Activated T-cell treated with anti-CD3 and anti-CD28 coated beads, Interleukin-2, amount 50 U/mL, for 72 hours (primary cell): ENCODE results near the gene NPNT. TPM values are rescaled to one million over a fixed set of nuclear protein-coding genes. Genes with fewer than 3 reads are reported as not detected.

Experiments used
- ATAC-seq, 2 donors: fragments of 150-1000 bp; cut with Tn5 transposase; replicated peaks in 1 of 2; 2 replicates each; pipeline ENCODE4 v1.10.0; 2021; ENCODE audit warnings: moderate library complexity in 2 of 2, mild to moderate bottlenecking in 1 of 2
- DNase-seq, 2 donors: peaks; one replicate each; pipeline ENCODE4 v3.0.0; 2021 to 2022; ENCODE audit warnings: mixed read lengths in 1 of 2
- H3K27ac Mint-ChIP-seq: one replicate; pipeline ENCODE4 v1.8.0; 2022; ENCODE audit warnings: mild to moderate bottlenecking, moderate library complexity, mixed read lengths
- H3K27me3 Mint-ChIP-seq: one replicate; pipeline ENCODE4 v1.8.0; 2022; ENCODE audit warnings: low read depth, mixed read lengths
- H3K36me3 Mint-ChIP-seq, 2 donors: one replicate each; pipeline ENCODE4 v1.8.0; 2022; ENCODE audit warnings: mixed read lengths in 2 of 2, mild to moderate bottlenecking in 1 of 2; ENCODE audit not compliant: insufficient read depth in 2 of 2
- H3K4me1 Mint-ChIP-seq: one replicate; pipeline ENCODE4 v1.8.0; 2022; ENCODE audit warnings: low read depth, mixed read lengths
- H3K4me3 Mint-ChIP-seq, 2 donors: one replicate each; pipeline ENCODE4 v1.8.0; 2022; ENCODE audit warnings: mild to moderate bottlenecking in 2 of 2, mixed read lengths in 2 of 2, moderate library complexity in 2 of 2
- H3K9me3 Mint-ChIP-seq, 2 donors: one replicate each; pipeline ENCODE4 v1.8.0; 2022; ENCODE audit warnings: mixed read lengths in 2 of 2
- total RNA-seq, 2 donors: library from RNA; stranded (reverse); gene quantifications; one replicate each; pipeline ENCODE4 v1.2.3, GENCODE V29; 2022

NPNT gene
- total RNA-seq, 2 donors from 2014 or later = 0.51 TPM; not detected in 1

GRCh38 chr4:105930698-105931097 lies 35.4 kb downstream of the NPNT start:
- Mint-ChIP-seq H3K9me3 (no peaks in the 10 kb centered on the region), H3K4me3 (no peak overlapping the region), H3K36me3 (no peaks in the 10 kb centered on the region), H3K27me3 (no peaks in the 10 kb centered on the region), H3K27ac (no peak overlapping the region), H3K4me1 (no peaks in the 10 kb centered on the region)
- no peak for ATAC-seq
- DNase-seq = no peak

- Mint-ChIP-seq H3K4me3 (no peak overlapping the region), H3K27ac (no peak overlapping the region), H3K36me3 (no peaks in the 10 kb centered on the region), H3K9me3 (no peaks in the 10 kb centered on the region), H3K27me3 (peaks cover 2% of the 10 kb centered on the region), H3K4me1 (no peaks in the 10 kb centered on the region)
- no peak for ATAC-seq
- no peak for DNase-seq
These were observed 37.8 kb downstream of the NPNT start for GRCh38 chr4:105933083-105933482.

- Mint-ChIP-seq H3K4me3 (no peak overlapping the region), H3K9me3 (no peaks in the 10 kb centered on the region), H3K4me1 (no peaks in the 10 kb centered on the region), H3K27ac (no peak overlapping the region), H3K36me3 (no peaks in the 10 kb centered on the region), H3K27me3 (peaks cover 6% of the 10 kb centered on the region)
- DNase-seq = no peak
- no peak for ATAC-seq
These were observed 39.1 kb downstream of the NPNT start for GRCh38 chr4:105934386-105934785.

GRCh38 chr4:105936901-105937300 lies 41.6 kb downstream of the NPNT start:
- H3K36me3 Mint-ChIP-seq = no peaks in the 10 kb centered on the region
- no peaks in the 10 kb centered on the region for H3K4me1 Mint-ChIP-seq
- no peak for ATAC-seq
- H3K9me3 Mint-ChIP-seq = no peaks in the 10 kb centered on the region
- no peak overlapping the region for H3K27ac Mint-ChIP-seq
- H3K4me3 Mint-ChIP-seq = no peak overlapping the region
- DNase-seq = no peak
- H3K27me3 Mint-ChIP-seq = peaks cover 6% of the 10 kb centered on the region

GRCh38 chr4:105937759-105938158 lies 42.5 kb downstream of the NPNT start:
- H3K36me3 Mint-ChIP-seq = no peaks in the 10 kb centered on the region
- no peak for ATAC-seq
- H3K4me3 Mint-ChIP-seq = no peak overlapping the region
- no peaks in the 10 kb centered on the region for H3K4me1 Mint-ChIP-seq
- no peak for DNase-seq
- H3K27ac Mint-ChIP-seq = no peak overlapping the region
- no peaks in the 10 kb centered on the region for H3K9me3 Mint-ChIP-seq
- H3K27me3 Mint-ChIP-seq = peaks cover 6% of the 10 kb centered on the region

GRCh38 chr4:105943234-105943633 lies 48.0 kb downstream of the NPNT start:
- Mint-ChIP-seq H3K27ac (no peak overlapping the region), H3K4me1 (no peaks in the 10 kb centered on the region), H3K9me3 (no peaks in the 10 kb centered on the region), H3K36me3 (peaks cover 0 to 3% of the 10 kb centered on the region in 2 donors), H3K27me3 (peaks cover 2% of the 10 kb centered on the region), H3K4me3 (no peak overlapping the region)
- ATAC-seq = no peak
- no peak for DNase-seq

GRCh38 chr4:105944540-105944939 lies 49.3 kb downstream of the NPNT start:
- H3K4me3 Mint-ChIP-seq = no peak overlapping the region
- no peaks in the 10 kb centered on the region for H3K4me1 Mint-ChIP-seq
- H3K36me3 Mint-ChIP-seq = peaks cover 0 to 3% of the 10 kb centered on the region in 2 donors
- no peaks in the 10 kb centered on the region for H3K27me3 Mint-ChIP-seq
- DNase-seq = no peak
- H3K9me3 Mint-ChIP-seq = no peaks in the 10 kb centered on the region
- no peak overlapping the region for H3K27ac Mint-ChIP-seq
- ATAC-seq = no peak

- ATAC-seq = no peak
- Mint-ChIP-seq H3K9me3 (no peaks in the 10 kb centered on the region), H3K27ac (no peak overlapping the region), H3K36me3 (peaks cover 0 to 3% of the 10 kb centered on the region in 2 donors), H3K4me1 (no peaks in the 10 kb centered on the region), H3K27me3 (no peaks in the 10 kb centered on the region), H3K4me3 (no peak overlapping the region)
- DNase-seq = no peak
These were observed 51.5 kb downstream of the NPNT start for GRCh38 chr4:105946771-105947170.

- Mint-ChIP-seq H3K4me1 (no peaks in the 10 kb centered on the region), H3K4me3 (no peak overlapping the region), H3K36me3 (peaks cover 0 to 3% of the 10 kb centered on the region in 2 donors), H3K27ac (no peak overlapping the region), H3K9me3 (no peaks in the 10 kb centered on the region), H3K27me3 (no peaks in the 10 kb centered on the region)
- no peak for DNase-seq
- ATAC-seq = no peak
These were observed 55.4 kb downstream of the NPNT start for GRCh38 chr4:105950701-105951100.

- ATAC-seq = no peak
- Mint-ChIP-seq H3K27ac (no peak overlapping the region), H3K4me3 (no peak overlapping the region), H3K9me3 (no peaks in the 10 kb centered on the region), H3K27me3 (peaks cover 3% of the 10 kb centered on the region), H3K36me3 (peaks cover 0 to 2% of the 10 kb centered on the region in 2 donors), H3K4me1 (no peaks in the 10 kb centered on the region)
- DNase-seq = no peak
These were observed 55.9 kb downstream of the NPNT start for GRCh38 chr4:105951198-105951597.

GRCh38 chr4:105952591-105952990 lies 57.3 kb downstream of the NPNT start:
- Mint-ChIP-seq H3K9me3 (no peaks in the 10 kb centered on the region), H3K4me1 (no peaks in the 10 kb centered on the region), H3K36me3 (no peaks in the 10 kb centered on the region)

GRCh38 chr4:105956569-105956968 lies 61.3 kb downstream of the NPNT start:
- Mint-ChIP-seq H3K36me3 (no peaks in the 10 kb centered on the region), H3K9me3 (no peaks in the 10 kb centered on the region), H3K27ac (no peak overlapping the region), H3K27me3 (peaks cover 6% of the 10 kb centered on the region), H3K4me1 (no peaks in the 10 kb centered on the region), H3K4me3 (no peak overlapping the region)
- ATAC-seq = no peak
- DNase-seq = no peak

More at GRCh38 chr4:105952591-105952990, 57.3 kb downstream of the NPNT start:
- H3K4me3 Mint-ChIP-seq = no peak overlapping the region
- DNase-seq (no peak), ATAC-seq (no peak)
- H3K27me3 Mint-ChIP-seq = peaks cover 6% of the 10 kb centered on the region
- no peak overlapping the region for H3K27ac Mint-ChIP-seq

- Mint-ChIP-seq H3K9me3 (no peaks in the 10 kb centered on the region), H3K36me3 (no peaks in the 10 kb centered on the region), H3K4me3 (no peak overlapping the region), H3K4me1 (no peaks in the 10 kb centered on the region), H3K27ac (no peak overlapping the region), H3K27me3 (peaks cover 6% of the 10 kb centered on the region)
- DNase-seq = no peak
- no peak for ATAC-seq
These were observed 62.4 kb downstream of the NPNT start for GRCh38 chr4:105957680-105958079.

- no peaks in the 10 kb centered on the region for H3K27me3 Mint-ChIP-seq
- no peak overlapping the region for H3K4me3 Mint-ChIP-seq
- no peaks in the 10 kb centered on the region for H3K4me1 Mint-ChIP-seq
- DNase-seq = no peak
- ATAC-seq = no peak
- no peak overlapping the region for H3K27ac Mint-ChIP-seq
- H3K9me3 Mint-ChIP-seq = no peaks in the 10 kb centered on the region
- no peaks in the 10 kb centered on the region for H3K36me3 Mint-ChIP-seq
These were observed 68.5 kb downstream of the NPNT start for GRCh38 chr4:105963461-105964400.
